ENCODE data around the gene MAPT. TPM values are rescaled to one million over a fixed set of nuclear protein-coding genes. Genes with fewer than 3 reads are reported as not detected.
"Not testable (repeated sequence)": the region's sequence is repeated elsewhere in the genome, so short reads cannot be mapped to it uniquely, and the experiment has no call there.

MAPT gene
- total RNA-seq, 4 donors from 2014 or later, result 0.44 to 12.2 (median 3.3) TPM

DNA sequence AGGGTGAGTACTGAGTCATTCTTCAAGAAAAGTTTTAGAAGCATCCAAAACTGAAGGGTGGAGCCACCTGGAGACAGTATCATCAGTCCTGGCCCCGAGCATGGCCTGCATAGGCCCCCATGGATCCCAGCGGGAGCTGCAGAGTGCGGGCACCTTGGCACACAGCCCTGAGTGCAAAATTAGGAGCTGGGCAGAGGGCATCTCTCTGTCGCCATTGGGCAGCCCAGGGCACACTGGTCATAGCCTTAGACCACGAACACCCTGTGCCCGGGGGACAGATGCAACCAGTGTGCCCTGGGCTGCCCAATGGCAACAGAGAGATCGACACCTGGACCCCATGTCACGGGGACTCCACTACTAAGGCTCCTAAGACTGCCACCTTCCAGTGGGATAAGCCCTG is 14.6 kb downstream of the MAPT start:
- Histone ChIP-seq H3K36me3 (no peaks in the 10 kb centered on the region), H3K27ac (no peak overlapping the region), H3K4me1 (no peaks in the 10 kb centered on the region), H3K27me3 (peaks cover 0 to 27% (median 0%) of the 10 kb centered on the region in 4 donors), H3K4me3 (no peak overlapping the region), H3K9me3 (peaks cover 0 to 10% (median 3%) of the 10 kb centered on the region in 3 donors)
- WGBS, 2 donors, result 75 to 76% methylated on average over 2 to 3 of the region's 8 CpGs
- intact Hi-C loops (cut with DNase I), result no loop called here
- no peak for TF ChIP-seq CTCF (IDR thresholded peaks at IDR 0.05)
- no peak for TF ChIP-seq POLR2A (IDR thresholded peaks at IDR 0.05)
- no peak for DNase-seq

DNA sequence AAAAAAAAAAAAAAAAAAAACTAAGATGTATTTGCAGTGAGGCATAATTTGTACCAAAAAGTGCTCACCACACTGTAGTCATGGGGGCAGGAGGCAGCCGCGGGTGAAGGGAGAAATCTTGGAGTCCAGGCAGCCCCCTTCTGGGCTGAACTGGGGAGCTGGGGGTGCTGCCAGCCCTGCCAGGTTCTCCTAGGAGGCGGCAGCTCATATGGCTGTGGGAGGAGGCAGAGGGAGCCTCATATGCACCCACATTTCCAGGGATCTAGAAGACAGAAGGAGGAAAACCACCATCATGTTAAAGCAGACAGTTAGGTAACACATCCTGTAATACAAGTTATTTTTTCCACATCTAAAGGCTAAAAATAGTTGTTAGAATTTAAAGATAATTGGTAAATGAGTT is 16.3 kb downstream of the MAPT start:
- Histone ChIP-seq H3K9me3 (peaks cover 0 to 10% (median 3%) of the 10 kb centered on the region in 3 donors), H3K4me3 (no peak overlapping the region), H3K27me3 (peaks cover 0 to 21% (median 0%) of the 10 kb centered on the region in 4 donors), H3K27ac (no peak overlapping the region), H3K36me3 (no peaks in the 10 kb centered on the region), H3K4me1 (no peaks in the 10 kb centered on the region)
- WGBS, 2 donors, result 77 to 94% methylated on average over 3 of the region's 3 CpGs
- intact Hi-C loops (cut with DNase I), result no loop called here
- TF ChIP-seq CTCF (IDR thresholded peaks at IDR 0.05), result no peak
- TF ChIP-seq POLR2A (IDR thresholded peaks at IDR 0.05), result no peak
- no peak for DNase-seq

DNA sequence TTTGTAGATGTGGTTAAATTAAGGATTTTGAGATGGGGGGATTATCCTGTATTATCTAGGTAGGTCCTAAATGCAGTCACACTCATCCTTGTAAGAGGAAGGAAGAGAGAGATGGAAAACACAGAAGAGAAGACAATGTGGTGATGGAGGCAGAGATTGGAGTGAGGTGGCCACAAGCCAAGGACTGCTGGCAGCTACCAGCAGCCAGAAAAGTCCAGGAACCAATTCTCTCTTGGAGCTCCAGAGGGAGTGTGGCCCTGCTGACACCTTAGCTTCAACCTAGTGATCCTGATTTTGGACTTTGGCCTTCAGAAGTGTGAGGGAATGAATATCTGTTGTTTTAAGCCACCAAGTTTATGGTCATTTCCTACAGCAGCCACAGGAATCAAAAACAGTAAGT is 18.0 kb downstream of the MAPT start:
- TF ChIP-seq CTCF (IDR thresholded peaks at IDR 0.05) (no peak), POLR2A (IDR thresholded peaks at IDR 0.05) (no peak)
- Histone ChIP-seq H3K36me3 (no peaks in the 10 kb centered on the region), H3K27me3 (peaks cover 0 to 7% (median 0%) of the 10 kb centered on the region in 4 donors), H3K27ac (no peak overlapping the region), H3K9me3 (peaks cover 0 to 10% (median 3%) of the 10 kb centered on the region in 3 donors), H3K4me1 (no peaks in the 10 kb centered on the region), H3K4me3 (no peak overlapping the region)
- intact Hi-C loops (cut with DNase I), result no loop called here
- no peak for DNase-seq

DNA sequence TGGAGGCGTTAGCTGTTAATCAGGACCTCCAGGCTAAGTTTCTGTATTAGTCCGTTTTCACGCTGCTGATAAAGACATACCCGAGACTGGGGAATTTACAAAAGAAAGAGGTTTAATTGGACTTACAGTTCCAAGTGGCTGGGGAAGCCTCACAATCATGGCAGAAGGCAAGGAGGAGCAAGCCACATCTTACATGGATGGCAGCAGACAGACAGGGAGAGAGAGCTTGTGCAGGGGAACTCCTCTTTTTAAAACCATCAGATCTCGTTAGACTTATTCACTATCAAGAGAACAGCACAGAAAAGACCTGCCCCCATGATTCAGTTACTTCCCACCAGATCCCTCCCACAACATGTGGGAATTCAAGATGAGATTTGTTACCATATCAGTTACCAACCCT is 18.7 kb downstream of the MAPT start:
- intact Hi-C loops (cut with DNase I); H3K27me3 ChIP-seq; H3K27ac ChIP-seq; DNase-seq; H3K9me3 ChIP-seq; H3K4me3 ChIP-seq; H3K4me1 ChIP-seq; H3K36me3 ChIP-seq: not testable (repeated sequence)
- 79 to 81% methylated on average over 5 of the region's 5 CpGs for WGBS, 2 donors

DNA sequence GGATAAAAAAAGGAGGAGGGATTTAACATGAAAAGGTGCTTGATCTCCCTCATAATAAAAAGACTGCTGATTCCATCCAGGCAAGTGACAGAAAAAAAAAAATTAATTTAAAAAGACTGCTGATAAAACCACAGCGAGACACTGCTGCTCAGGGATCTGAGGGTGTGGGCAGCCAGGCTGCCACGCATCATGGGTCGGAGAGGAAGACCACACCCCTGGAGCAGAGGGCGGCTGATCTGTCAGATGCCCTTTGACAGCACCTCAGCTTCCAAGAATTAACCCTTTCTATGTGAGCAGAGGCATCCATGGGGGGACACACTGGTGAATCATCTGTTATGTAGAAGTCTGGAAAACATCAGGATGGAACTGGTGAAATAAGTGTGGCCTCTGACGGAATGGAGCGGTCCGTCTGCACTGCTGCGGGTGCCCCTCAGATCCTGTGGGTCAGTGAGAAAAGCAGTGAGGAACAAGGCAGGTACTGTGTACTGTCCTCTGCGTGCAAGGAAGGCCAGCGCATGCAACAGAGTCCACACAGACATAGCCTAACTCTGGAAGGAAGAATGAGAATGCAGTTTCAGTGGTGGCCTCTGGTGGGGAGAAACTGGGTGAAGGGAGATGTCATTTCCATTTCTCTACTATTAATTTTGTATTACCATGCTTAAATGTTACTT is 19.8 kb downstream of the MAPT start:
- intact Hi-C loops (cut with DNase I), result no loop called here
- H3K27ac ChIP-seq, result no peak overlapping the region
- peaks cover 0 to 10% (median 3%) of the 10 kb centered on the region in 3 donors for H3K9me3 ChIP-seq
- no peak overlapping the region for H3K4me3 ChIP-seq
- TF ChIP-seq POLR2A (IDR thresholded peaks at IDR 0.05) (no peak), CTCF (IDR thresholded peaks at IDR 0.05) (no peak)
- no peaks in the 10 kb centered on the region for H3K36me3 ChIP-seq
- peaks cover 0 to 3% (median 0%) of the 10 kb centered on the region in 4 donors for H3K27me3 ChIP-seq
- WGBS, 2 donors, result 64 to 72% methylated on average over 10 of the region's 10 CpGs
- H3K4me1 ChIP-seq, result no peaks in the 10 kb centered on the region
- DNase-seq, result no peak

DNA sequence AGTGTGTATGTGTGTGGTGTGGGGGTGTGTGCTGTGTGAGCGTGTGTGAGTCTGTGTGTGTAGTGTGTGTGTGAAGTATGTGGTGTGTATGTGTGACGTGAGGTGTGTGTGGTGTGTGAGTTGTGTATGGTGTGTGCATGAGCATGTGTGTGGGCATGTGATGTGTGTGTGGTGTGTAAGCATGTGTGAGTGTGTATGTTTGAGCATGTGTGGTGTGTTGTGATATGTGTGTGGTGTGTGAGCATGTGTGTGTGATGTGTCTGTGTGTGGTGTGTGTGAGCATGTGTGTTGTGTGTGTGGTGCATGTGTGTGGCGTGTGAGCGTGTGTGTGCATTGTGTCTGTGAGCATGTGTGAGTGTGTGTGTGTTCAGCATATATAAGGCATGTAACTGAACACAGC is 20.9 kb downstream of the MAPT start:
- no peak for DNase-seq
- H3K27ac ChIP-seq, result no peak overlapping the region
- H3K9me3 ChIP-seq, result peaks cover 0 to 10% (median 3%) of the 10 kb centered on the region in 3 donors
- no peak overlapping the region for H3K4me3 ChIP-seq
- no peaks in the 10 kb centered on the region for H3K36me3 ChIP-seq
- intact Hi-C loops (cut with DNase I), result no loop called here
- peaks cover 0 to 3% (median 0%) of the 10 kb centered on the region in 4 donors for H3K27me3 ChIP-seq
- no peak for TF ChIP-seq POLR2A (IDR thresholded peaks at IDR 0.05)
- no peak for TF ChIP-seq CTCF (IDR thresholded peaks at IDR 0.05)
- no peaks in the 10 kb centered on the region for H3K4me1 ChIP-seq
- 72 to 89% methylated on average over 4 of the region's 4 CpGs for WGBS, 2 donors
